Activated naive CD8-positive, alpha-beta T cell treated with anti-CD3 and anti-CD28 coated beads, Interleukin-2, amount 50 U/mL, for 24 hours (primary cell): Measurements from ENCODE around the gene NKX3-2.

Experiments
- ATAC-seq: fragments of 150-1000 bp; cut with Tn5 transposase; one replicate; pipeline ENCODE4 v1.10.0; 2021
- DNase-seq: peaks from one replicate; pipeline ENCODE4 v3.0.0; 2021
- H3K27ac Mint-ChIP-seq: one replicate; pipeline ENCODE4 v1.8.0; 2021; ENCODE audit warnings: mild to moderate bottlenecking, mixed read lengths
- H3K27me3 Mint-ChIP-seq: one replicate; pipeline ENCODE4 v1.8.0; 2021; ENCODE audit warnings: mixed read lengths
- H3K36me3 Mint-ChIP-seq: one replicate; pipeline ENCODE4 v1.8.0; 2021; ENCODE audit warnings: low read depth, mixed read lengths
- H3K4me1 Mint-ChIP-seq: one replicate; pipeline ENCODE4 v1.8.0; 2021; ENCODE audit warnings: mixed read lengths
- H3K4me3 Mint-ChIP-seq: one replicate; pipeline ENCODE4 v1.8.0; 2021; ENCODE audit warnings: mild to moderate bottlenecking, moderate library complexity, mixed read lengths
- H3K9me3 Mint-ChIP-seq: one replicate; pipeline ENCODE4 v1.8.0; 2021; ENCODE audit warnings: mixed read lengths

Gene NKX3-2

GRCh38 chr4:13530823-13531624 lies 13.3 kb downstream of the NKX3-2 start:
- no peak for ATAC-seq
- DNase-seq = no peak
- Mint-ChIP-seq H3K4me1 (peaks cover 38% of the 10 kb centered on the region), H3K9me3 (no peaks in the 10 kb centered on the region), H3K4me3 (no peak overlapping the region), H3K27me3 (peaks cover 90% of the 10 kb centered on the region), H3K27ac (no peak overlapping the region), H3K36me3 (no peaks in the 10 kb centered on the region)

- Mint-ChIP-seq H3K4me3 (peak overlapping the region; percentile 52), H3K36me3 (peaks cover 3% of the 10 kb centered on the region), H3K27me3 (peaks cover 89% of the 10 kb centered on the region), H3K27ac (peak overlapping the region; percentile 68), H3K9me3 (no peaks in the 10 kb centered on the region), H3K4me1 (peaks cover 38% of the 10 kb centered on the region)
- ATAC-seq (no peak), DNase-seq (no peak)
Measured at GRCh38 chr4:13529128-13529919, 15.0 kb downstream of the NKX3-2 start.

GRCh38 chr4:13528821-13529127 lies 15.5 kb downstream of the NKX3-2 start:
- peaks cover 7% of the 10 kb centered on the region for H3K36me3 Mint-ChIP-seq
- H3K9me3 Mint-ChIP-seq = no peaks in the 10 kb centered on the region
- H3K4me3 Mint-ChIP-seq = peak overlapping the region; percentile 52
- H3K27ac Mint-ChIP-seq = peak overlapping the region; percentile 68
- H3K4me1 Mint-ChIP-seq = peaks cover 36% of the 10 kb centered on the region
- peaks cover 89% of the 10 kb centered on the region for H3K27me3 Mint-ChIP-seq
- ATAC-seq (no peak), DNase-seq (no peak)

GRCh38 chr4:13527981-13528820 lies 16.1 kb downstream of the NKX3-2 start:
- Mint-ChIP-seq H3K27me3 (peaks cover 88% of the 10 kb centered on the region), H3K4me1 (peaks cover 37% of the 10 kb centered on the region), H3K4me3 (peak overlapping the region; percentile 52), H3K27ac (peak overlapping the region; percentile 68), H3K9me3 (no peaks in the 10 kb centered on the region), H3K36me3 (peaks cover 7% of the 10 kb centered on the region)
- ATAC-seq (peak; percentile 70), DNase-seq (no peak)

- ATAC-seq (no peak), DNase-seq (no peak)
- peak overlapping the region; percentile 26 for H3K4me3 Mint-ChIP-seq
- peaks cover 43% of the 10 kb centered on the region for H3K4me1 Mint-ChIP-seq
- H3K27ac Mint-ChIP-seq = no peak overlapping the region
- no peaks in the 10 kb centered on the region for H3K9me3 Mint-ChIP-seq
- peaks cover 88% of the 10 kb centered on the region for H3K27me3 Mint-ChIP-seq
- H3K36me3 Mint-ChIP-seq = peaks cover 7% of the 10 kb centered on the region
Measured at GRCh38 chr4:13527192-13527980, 16.9 kb downstream of the NKX3-2 start.

GRCh38 chr4:13526658-13527057 lies 17.6 kb downstream of the NKX3-2 start:
- Mint-ChIP-seq H3K4me3 (no peak overlapping the region), H3K4me1 (peaks cover 43% of the 10 kb centered on the region)

GRCh38 chr4:13525606-13526281 lies 18.6 kb downstream of the NKX3-2 start:
- no peaks in the 10 kb centered on the region for H3K9me3 Mint-ChIP-seq
- ATAC-seq = no peak
- H3K27ac Mint-ChIP-seq = no peak overlapping the region
- H3K4me3 Mint-ChIP-seq = no peak overlapping the region
- no peak for DNase-seq
- peaks cover 35% of the 10 kb centered on the region for H3K4me1 Mint-ChIP-seq
- peaks cover 86% of the 10 kb centered on the region for H3K27me3 Mint-ChIP-seq
- peaks cover 7% of the 10 kb centered on the region for H3K36me3 Mint-ChIP-seq

More at GRCh38 chr4:13526658-13527057, 17.6 kb downstream of the NKX3-2 start:
- DNase-seq (no peak), ATAC-seq (no peak)
- H3K36me3 Mint-ChIP-seq = peaks cover 7% of the 10 kb centered on the region
- H3K9me3 Mint-ChIP-seq = no peaks in the 10 kb centered on the region
- no peak overlapping the region for H3K27ac Mint-ChIP-seq
- peaks cover 89% of the 10 kb centered on the region for H3K27me3 Mint-ChIP-seq

- DNase-seq (no peak), ATAC-seq (no peak)
- Mint-ChIP-seq H3K27me3 (peaks cover 80% of the 10 kb centered on the region), H3K27ac (no peak overlapping the region), H3K4me3 (no peak overlapping the region), H3K36me3 (peaks cover 7% of the 10 kb centered on the region), H3K9me3 (no peaks in the 10 kb centered on the region), H3K4me1 (peaks cover 31% of the 10 kb centered on the region)
Measured at GRCh38 chr4:13524504-13525243, 19.6 kb downstream of the NKX3-2 start.

GRCh38 chr4:13523591-13524503 lies 20.5 kb downstream of the NKX3-2 start:
- peaks cover 7% of the 10 kb centered on the region for H3K36me3 Mint-ChIP-seq
- no peak overlapping the region for H3K4me3 Mint-ChIP-seq
- no peak for ATAC-seq
- peaks cover 79% of the 10 kb centered on the region for H3K27me3 Mint-ChIP-seq
- no peaks in the 10 kb centered on the region for H3K9me3 Mint-ChIP-seq
- no peak for DNase-seq
- peaks cover 24% of the 10 kb centered on the region for H3K4me1 Mint-ChIP-seq
- H3K27ac Mint-ChIP-seq = no peak overlapping the region

- H3K4me1 Mint-ChIP-seq = peaks cover 16% of the 10 kb centered on the region
- DNase-seq (no peak), ATAC-seq (no peak)
- peak overlapping the region; percentile 8 for H3K4me3 Mint-ChIP-seq
- no peak overlapping the region for H3K27ac Mint-ChIP-seq
- no peaks in the 10 kb centered on the region for H3K9me3 Mint-ChIP-seq
- peaks cover 7% of the 10 kb centered on the region for H3K36me3 Mint-ChIP-seq
- H3K27me3 Mint-ChIP-seq = peaks cover 74% of the 10 kb centered on the region
Measured at GRCh38 chr4:13523105-13523477, 21.2 kb downstream of the NKX3-2 start.

- ATAC-seq (peak; percentile 36), DNase-seq (no peak)
- H3K27ac Mint-ChIP-seq = no peak overlapping the region
- peak overlapping the region; percentile 8 for H3K4me3 Mint-ChIP-seq
- H3K4me1 Mint-ChIP-seq = peaks cover 14% of the 10 kb centered on the region
- H3K36me3 Mint-ChIP-seq = peaks cover 7% of the 10 kb centered on the region
- peaks cover 72% of the 10 kb centered on the region for H3K27me3 Mint-ChIP-seq
- H3K9me3 Mint-ChIP-seq = no peaks in the 10 kb centered on the region
Measured at GRCh38 chr4:13522282-13523104, 21.8 kb downstream of the NKX3-2 start.

- Mint-ChIP-seq H3K4me3 (no peak overlapping the region), H3K27me3 (peaks cover 65% of the 10 kb centered on the region), H3K27ac (no peak overlapping the region), H3K4me1 (peaks cover 9% of the 10 kb centered on the region), H3K36me3 (peaks cover 7% of the 10 kb centered on the region), H3K9me3 (no peaks in the 10 kb centered on the region)
- ATAC-seq (no peak), DNase-seq (no peak)
Measured at GRCh38 chr4:13521047-13521446, 23.3 kb downstream of the NKX3-2 start.
